Stimulated activated CD4-positive, alpha-beta T cell treated with anti-CD3 and anti-CD28 coated beads, Interleukin-15, amount 100 ng/mL, for 1 hour (primary cell): Measurements from ENCODE around the gene THRB.

Source experiments
- DNase-seq, 2 donors: peaks; one replicate each; pipeline ENCODE4 v3.0.0-alpha.2; 2020; ENCODE audit warnings: low read depth in 1 of 2, low spot score in 1 of 2

Gene THRB

GRCh38 chr3:24272875-24273274 lies 221.8 kb downstream of the THRB start:
- no peak for DNase-seq

- DNase-seq, result no peak
Measured at GRCh38 chr3:24272408-24272807, 222.2 kb downstream of the THRB start.

GRCh38 chr3:24271228-24271627 lies 223.4 kb downstream of the THRB start:
- DNase-seq, result no peak

- no peak for DNase-seq
Measured at GRCh38 chr3:24270744-24271143, 223.9 kb downstream of the THRB start.

GRCh38 chr3:24270204-24270691 lies 224.4 kb downstream of the THRB start:
- DNase-seq, result no peak

- no peak for DNase-seq
Measured at GRCh38 chr3:24264748-24265158, 229.9 kb downstream of the THRB start.

GRCh38 chr3:24264011-24264410 lies 230.6 kb downstream of the THRB start:
- DNase-seq, result no peak

GRCh38 chr3:24263069-24263668 lies 231.5 kb downstream of the THRB start:
- no peak for DNase-seq

- DNase-seq, result no peak
Measured at GRCh38 chr3:24261521-24261920, 233.1 kb downstream of the THRB start.

- DNase-seq, result no peak
Measured at GRCh38 chr3:24259901-24260512, 234.6 kb downstream of the THRB start.

- no peak for DNase-seq
Measured at GRCh38 chr3:24258727-24259600, 235.7 kb downstream of the THRB start.

- DNase-seq, result no peak
Measured at GRCh38 chr3:24258260-24258659, 236.4 kb downstream of the THRB start.

- DNase-seq, result no peak
Measured at GRCh38 chr3:24255414-24255813, 239.2 kb downstream of the THRB start.

GRCh38 chr3:24254649-24255048 lies 240.0 kb downstream of the THRB start:
- DNase-seq, result no peak

GRCh38 chr3:24253336-24253735 lies 241.3 kb downstream of the THRB start:
- DNase-seq, result no peak

- DNase-seq, result no peak
Measured at GRCh38 chr3:24249523-24249922, 245.1 kb downstream of the THRB start.

- no peak for DNase-seq
Measured at GRCh38 chr3:24245056-24245455, 249.6 kb downstream of the THRB start.

- no peak for DNase-seq
Measured at GRCh38 chr3:24244491-24244890, 250.2 kb downstream of the THRB start.

GRCh38 chr3:24242012-24242698 lies 252.5 kb downstream of the THRB start:
- no peak for DNase-seq

GRCh38 chr3:24240306-24240705 lies 254.3 kb downstream of the THRB start:
- DNase-seq, result no peak

- DNase-seq, result no peak
Measured at GRCh38 chr3:24237971-24238706, 256.5 kb downstream of the THRB start.
